Loucy (cell line): ENCODE measurements around the gene CEP128.

ENCODE experiments used
- H2AFZ ChIP-seq: fragments of 200-600 bp; sonication (generic); 2 replicates; pipeline ENCODE4 v1.6.0; 2016; ENCODE audit warnings: antibody characterized with exemption, mild to moderate bottlenecking, low read length, moderate library complexity
- H3F3A ChIP-seq: fragments of 200-600 bp; 2 replicates; pipeline ENCODE4 v1.6.0; 2016; ENCODE audit warnings: antibody characterized with exemption, low read depth, mild to moderate bottlenecking
- H3K27me3 ChIP-seq: fragments of 200-600 bp; sonication (generic); 2 replicates; pipeline ENCODE4 v1.6.1; 2014; ENCODE audit warnings: low read length, mild to moderate bottlenecking; ENCODE audit not compliant: insufficient read depth, poor library complexity, severe bottlenecking
- H3K36me3 ChIP-seq: fragments of 200-600 bp; sonication (generic); 2 replicates; pipeline ENCODE4 v1.6.1; 2016; ENCODE audit warnings: low read length; ENCODE audit not compliant: insufficient read depth
- H3K4me1 ChIP-seq: fragments of 200-600 bp; sonication (generic); 2 replicates; pipeline ENCODE4 v1.5.1; 2014; ENCODE audit warnings: low read length, mild to moderate bottlenecking; ENCODE audit not compliant: insufficient read depth, poor library complexity, severe bottlenecking
- H3K4me2 ChIP-seq: fragments of 200-600 bp; sonication (generic); 2 replicates; pipeline ENCODE4 v1.6.0; 2014; ENCODE audit warnings: antibody characterized with exemption, low read length, low read depth, mild to moderate bottlenecking; ENCODE audit not compliant: poor library complexity, severe bottlenecking
- H3K4me3 ChIP-seq: fragments of 200-600 bp; sonication (generic); 2 replicates; pipeline ENCODE4 v1.5.1; 2014; ENCODE audit warnings: low read length, mild to moderate bottlenecking, mixed read lengths; ENCODE audit not compliant: poor library complexity, severe bottlenecking
- H3K79me2 ChIP-seq: fragments of 200-600 bp; sonication (generic); 2 replicates; pipeline ENCODE4 v1.6.1; 2014; ENCODE audit warnings: low read length; ENCODE audit not compliant: insufficient read depth
- H3K9ac ChIP-seq: fragments of 200-600 bp; sonication (generic); 2 replicates; pipeline ENCODE4 v1.6.0; 2014; ENCODE audit warnings: mild to moderate bottlenecking, low read depth, low read length, moderate library complexity; ENCODE audit not compliant: poor library complexity, severe bottlenecking
- H3K9me2 ChIP-seq: fragments of 200-600 bp; sonication (generic); replicated peaks from 2 replicates; pipeline ENCODE4 v1.6.1; 2016; ENCODE audit warnings: low read depth, low read length, mixed read lengths
- H3K9me3 ChIP-seq: fragments of 200-600 bp; sonication (generic); 2 replicates; pipeline ENCODE4 v1.6.1; 2014; ENCODE audit warnings: mild to moderate bottlenecking, antibody characterized with exemption, low read length, low read depth; ENCODE audit not compliant: insufficient read depth
- H4K20me1 ChIP-seq: fragments of 200-600 bp; sonication (generic); 2 replicates; pipeline ENCODE4 v1.6.0; 2014; ENCODE audit warnings: antibody characterized with exemption, low read length, mild to moderate bottlenecking; ENCODE audit not compliant: insufficient read depth, poor library complexity, severe bottlenecking
- EZH2phosphoT487 ChIP-seq: fragments of 200-600 bp; IDR thresholded peaks from 2 replicates; pipeline ENCODE4 v1.6.1; 2018; ENCODE audit warnings: antibody characterized with exemption, mild to moderate bottlenecking, moderate library complexity, borderline replicate concordance
- TF ChIP-seq, protein P1 (sequence below): fragments of 200-600 bp; sonication (generic); conservative IDR thresholded peaks from 2 replicates; pipeline ENCODE4 v1.5.1; 2014; ENCODE audit warnings: mild to moderate bottlenecking, antibody characterized with exemption, low read length

CEP128 gene

DNA sequence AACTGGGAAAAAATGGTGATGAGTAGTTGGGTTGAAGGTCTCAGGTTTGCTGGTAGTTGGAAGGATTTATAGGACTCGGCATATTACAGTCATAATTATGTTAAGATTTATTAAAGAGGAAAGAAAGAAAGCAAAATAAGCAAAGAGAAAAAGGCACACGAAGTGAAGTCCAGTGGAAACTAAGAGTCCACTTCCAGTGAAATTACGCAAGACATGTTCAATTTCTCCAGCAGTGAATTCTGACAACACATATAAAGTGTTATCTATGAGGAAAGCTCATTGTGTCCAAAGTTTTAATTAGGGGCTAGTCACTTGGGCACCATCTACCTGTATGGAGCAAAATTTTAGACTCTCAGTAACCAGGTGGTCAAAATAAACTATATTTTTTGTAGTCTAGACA is 143.3 kb downstream of the CEP128 start:
- Histone ChIP-seq H3K4me3 (no peak overlapping the region), H3K9me3 (peaks cover 6% of the 10 kb centered on the region; the same call in 1 of the 2 replicates), H3K36me3 (peaks cover 5% of the 10 kb centered on the region), H3K4me2 (no peak overlapping the region), H4K20me1 (no peaks in the 10 kb centered on the region), H3K27me3 (no peaks in the 10 kb centered on the region), H3F3A (no peaks in the 10 kb centered on the region), H3K9me2 (no peaks in the 10 kb centered on the region), H2AFZ (no peak overlapping the region), H3K4me1 (peaks cover 8% of the 10 kb centered on the region), H3K9ac (no peak overlapping the region), H3K79me2 (no peaks in the 10 kb centered on the region)
- TF ChIP-seq EZH2phosphoT487 = no peak
- TF ChIP-seq, protein P1, sequence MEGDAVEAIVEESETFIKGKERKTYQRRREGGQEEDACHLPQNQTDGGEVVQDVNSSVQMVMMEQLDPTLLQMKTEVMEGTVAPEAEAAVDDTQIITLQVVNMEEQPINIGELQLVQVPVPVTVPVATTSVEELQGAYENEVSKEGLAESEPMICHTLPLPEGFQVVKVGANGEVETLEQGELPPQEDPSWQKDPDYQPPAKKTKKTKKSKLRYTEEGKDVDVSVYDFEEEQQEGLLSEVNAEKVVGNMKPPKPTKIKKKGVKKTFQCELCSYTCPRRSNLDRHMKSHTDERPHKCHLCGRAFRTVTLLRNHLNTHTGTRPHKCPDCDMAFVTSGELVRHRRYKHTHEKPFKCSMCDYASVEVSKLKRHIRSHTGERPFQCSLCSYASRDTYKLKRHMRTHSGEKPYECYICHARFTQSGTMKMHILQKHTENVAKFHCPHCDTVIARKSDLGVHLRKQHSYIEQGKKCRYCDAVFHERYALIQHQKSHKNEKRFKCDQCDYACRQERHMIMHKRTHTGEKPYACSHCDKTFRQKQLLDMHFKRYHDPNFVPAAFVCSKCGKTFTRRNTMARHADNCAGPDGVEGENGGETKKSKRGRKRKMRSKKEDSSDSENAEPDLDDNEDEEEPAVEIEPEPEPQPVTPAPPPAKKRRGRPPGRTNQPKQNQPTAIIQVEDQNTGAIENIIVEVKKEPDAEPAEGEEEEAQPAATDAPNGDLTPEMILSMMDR = no peak

GRCh38 chr14:80792771-80793170 is 148.8 kb downstream of the CEP128 start:
- H4K20me1 ChIP-seq = no peaks in the 10 kb centered on the region
- no peak overlapping the region for H2AFZ ChIP-seq
- no peaks in the 10 kb centered on the region for H3K9me2 ChIP-seq
- H3K4me1 ChIP-seq = peaks cover 8% of the 10 kb centered on the region
- no peaks in the 10 kb centered on the region for H3K79me2 ChIP-seq
- H3K4me2 ChIP-seq = no peak overlapping the region
- H3K36me3 ChIP-seq = peaks cover 6% of the 10 kb centered on the region
- H3F3A ChIP-seq = no peaks in the 10 kb centered on the region
- no peak for TF ChIP-seq EZH2phosphoT487
- TF ChIP-seq, protein P1 = no peak
- no peaks in the 10 kb centered on the region for H3K27me3 ChIP-seq
- H3K9me3 ChIP-seq = no peaks in the 10 kb centered on the region
- H3K9ac ChIP-seq = no peak overlapping the region
- H3K4me3 ChIP-seq = no peak overlapping the region

DNA sequence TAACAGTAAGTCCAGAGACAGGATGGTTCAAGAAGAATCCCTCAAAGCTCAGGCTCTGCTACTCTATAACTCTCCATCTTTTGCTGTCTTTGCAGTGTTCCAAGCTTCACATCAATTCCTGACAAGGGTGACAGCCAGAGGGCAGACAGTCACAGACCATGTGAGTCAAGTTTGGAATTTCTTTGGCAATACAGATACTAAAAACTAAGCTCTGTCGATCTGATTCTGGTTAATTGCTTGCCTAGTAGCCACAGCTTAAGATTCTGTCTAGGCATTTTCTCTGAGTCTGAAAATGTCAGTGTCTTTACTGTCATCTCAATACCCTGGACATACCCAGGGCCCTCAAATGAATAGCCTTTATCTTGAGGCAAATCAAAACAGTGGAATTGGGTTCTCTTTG is 153.7 kb downstream of the CEP128 start:
- Histone ChIP-seq H3F3A (no peaks in the 10 kb centered on the region), H4K20me1 (no peaks in the 10 kb centered on the region), H3K4me2 (no peak overlapping the region), H3K9me3 (no peaks in the 10 kb centered on the region), H3K79me2 (no peaks in the 10 kb centered on the region), H2AFZ (no peak overlapping the region), H3K27me3 (no peaks in the 10 kb centered on the region), H3K36me3 (peaks cover 5% of the 10 kb centered on the region; the same call in 1 of the 2 replicates), H3K4me1 (no peaks in the 10 kb centered on the region), H3K9ac (no peak overlapping the region), H3K9me2 (no peaks in the 10 kb centered on the region), H3K4me3 (no peak overlapping the region)
- TF ChIP-seq, protein P1 = no peak
- TF ChIP-seq EZH2phosphoT487 = no peak
